Measurements from ENCODE around the gene TMPRSS4.
"Not testable (repeated sequence)": the region's sequence is repeated elsewhere in the genome, so short reads cannot be mapped to it uniquely, and the experiment has no call there.

Gene TMPRSS4

GRCh38 chr11:118061586-118062125 is 15.2 kb upstream of the TMPRSS4 start:
- no peak for TF ChIP-seq CTCF (IDR thresholded peaks at IDR 0.05; ENCODE audit: low read depth, low read length)
- H3K4me3 ChIP-seq (ENCODE audit: low read depth, low read length): no peak overlapping the region
- in situ Hi-C loops (cut with HindIII; ENCODE audit: low sequenced_read_pairs): no loop called here
- no peak for DNase-seq (ENCODE audit: low read depth, low spot score)

- H3K4me3 ChIP-seq (ENCODE audit: low read depth, low read length): not testable (repeated sequence)
These were observed 14.7 kb upstream of the TMPRSS4 start for GRCh38 chr11:118062181-118062580.

GRCh38 chr11:118062631-118063030 is 14.2 kb upstream of the TMPRSS4 start:
- H3K4me3 ChIP-seq (ENCODE audit: low read depth, low read length); in situ Hi-C loops (cut with HindIII; ENCODE audit: low sequenced_read_pairs); DNase-seq (ENCODE audit: low read depth, low spot score): not testable (repeated sequence)

More at GRCh38 chr11:118062181-118062580, 14.7 kb upstream of the TMPRSS4 start:
- in situ Hi-C loops (cut with HindIII; ENCODE audit: low sequenced_read_pairs); DNase-seq (ENCODE audit: low read depth, low spot score): not testable (repeated sequence)

GRCh38 chr11:118064956-118065355 is 11.9 kb upstream of the TMPRSS4 start:
- no peak overlapping the region for H3K4me3 ChIP-seq (ENCODE audit: low read depth, low read length)
- no peak for TF ChIP-seq CTCF (IDR thresholded peaks at IDR 0.05; ENCODE audit: low read depth, low read length)
- in situ Hi-C loops (cut with HindIII; ENCODE audit: low sequenced_read_pairs): no loop called here
- no peak for DNase-seq (ENCODE audit: low read depth, low spot score)

- DNase-seq (ENCODE audit: low read depth, low spot score): no peak
- H3K4me3 ChIP-seq (ENCODE audit: low read depth, low read length): no peak overlapping the region
- no peak for TF ChIP-seq CTCF (IDR thresholded peaks at IDR 0.05; ENCODE audit: low read depth, low read length)
- in situ Hi-C loops (cut with HindIII; ENCODE audit: low sequenced_read_pairs): no loop called here
These were observed 11.5 kb upstream of the TMPRSS4 start for GRCh38 chr11:118065384-118065783.

GRCh38 chr11:118067006-118067405 is 9.9 kb upstream of the TMPRSS4 start:
- no peak overlapping the region for H3K4me3 ChIP-seq (ENCODE audit: low read depth, low read length)
- no peak for DNase-seq (ENCODE audit: low read depth, low spot score)
- in situ Hi-C loops (cut with HindIII; ENCODE audit: low sequenced_read_pairs): no loop called here
- TF ChIP-seq CTCF (IDR thresholded peaks at IDR 0.05; ENCODE audit: low read depth, low read length): no peak

- no peak for TF ChIP-seq CTCF (IDR thresholded peaks at IDR 0.05; ENCODE audit: low read depth, low read length)
- H3K4me3 ChIP-seq (ENCODE audit: low read depth, low read length): no peak overlapping the region
- no peak for DNase-seq (ENCODE audit: low read depth, low spot score)
- in situ Hi-C loops (cut with HindIII; ENCODE audit: low sequenced_read_pairs): no loop called here
These were observed 8.5 kb upstream of the TMPRSS4 start for GRCh38 chr11:118068206-118068944.
